Superior temporal gyrus (tissue), 1 donor: Measurements from ENCODE around the gene CAND2.
"Not testable (repeated sequence)": the region's sequence is repeated elsewhere in the genome, so short reads cannot be mapped to it uniquely, and the experiment has no call there.

ENCODE experiments used
- DNase-seq: peaks from one replicate; pipeline ENCODE4 v3.0.0-alpha.2; 2016; ENCODE audit errors: extremely low spot score

CAND2 gene

GRCh38 chr3:12771236-12771635, 25.2 kb upstream of the CAND2 start:
- DNase-seq: no peak

- no peak for DNase-seq
Measured at GRCh38 chr3:12772462-12772861, 24.0 kb upstream of the CAND2 start.

- no peak for DNase-seq
Measured at GRCh38 chr3:12773030-12773709, 23.3 kb upstream of the CAND2 start.

- DNase-seq: no peak
Measured at GRCh38 chr3:12773710-12774086, 22.8 kb upstream of the CAND2 start.

- no peak for DNase-seq
Measured at GRCh38 chr3:12774619-12775018, 21.9 kb upstream of the CAND2 start.

- no peak for DNase-seq
Measured at GRCh38 chr3:12775226-12775625, 21.3 kb upstream of the CAND2 start.

- DNase-seq: not testable (repeated sequence)
Measured at GRCh38 chr3:12775970-12776369, 20.5 kb upstream of the CAND2 start.

- no peak for DNase-seq
Measured at GRCh38 chr3:12777171-12777570, 19.3 kb upstream of the CAND2 start.

- DNase-seq: no peak
Measured at GRCh38 chr3:12780751-12781150, 15.7 kb upstream of the CAND2 start.

GRCh38 chr3:12782172-12782815, 14.2 kb upstream of the CAND2 start:
- no peak for DNase-seq

GRCh38 chr3:12785096-12785495, 11.4 kb upstream of the CAND2 start:
- DNase-seq: peak; percentile 17

- peak; percentile 58 for DNase-seq
Measured at GRCh38 chr3:12787346-12787745, 9.1 kb upstream of the CAND2 start.

- not testable (repeated sequence) for DNase-seq
Measured at GRCh38 chr3:12787967-12788690, 8.4 kb upstream of the CAND2 start.

- no peak for DNase-seq
Measured at GRCh38 chr3:12791430-12791829, 5.0 kb upstream of the CAND2 start.

- no peak for DNase-seq
Measured at GRCh38 chr3:12793701-12794100, 2.8 kb upstream of the CAND2 start.

GRCh38 chr3:12797124-12797891, 828 bp downstream of the CAND2 start:
- no peak for DNase-seq

- DNase-seq: no peak
Measured at GRCh38 chr3:12797892-12798558, 1.5 kb downstream of the CAND2 start.

GRCh38 chr3:12798559-12799179, 2.2 kb downstream of the CAND2 start:
- DNase-seq: no peak

- DNase-seq: no peak
Measured at GRCh38 chr3:12799525-12800440, 3.3 kb downstream of the CAND2 start.

- no peak for DNase-seq
Measured at GRCh38 chr3:12803371-12803770, 6.9 kb downstream of the CAND2 start.
